Cardiac septum (tissue), 1 donor: ENCODE data around the gene F10. TPM values are rescaled to one million over a fixed set of nuclear protein-coding genes. Genes with fewer than 3 reads are reported as not detected.
"Not testable (repeated sequence)": the region's sequence is repeated elsewhere in the genome, so short reads cannot be mapped to it uniquely, and the experiment has no call there.

Source experiments
- DNase-seq: peaks from one replicate; pipeline ENCODE4 v3.0.0-alpha.2; 2020; ENCODE audit warnings: low spot score
- intact Hi-C: fragments of 100-400 bp; cut with DNase I; formaldehyde crosslinking; loops from one replicate; pipeline ENCODE4 v1.14.0; 2022
- long read RNA-seq: library from polyadenylated mRNA; unstranded; transcript quantifications from one replicate; pipeline ENCODE4 v2.0.0, GENCODE V29; 2021
- total RNA-seq: library from RNA; stranded (reverse); fragmentation: NEBNext Ultra II Directional; extraction: Animal tissue kit (Norgen Biotek cat#: 25700); gene quantifications from one replicate; pipeline ENCODE4 v1.2.1, GENCODE V29; 2021
- donor health status: DM: no; HTN: no; CAD: no.

F10 gene
- 13.7 TPM for total RNA-seq
- long read RNA-seq, transcript F10-202 (8 exons, 1,517 nt): major isoform, 18 of 42 reads
- long read RNA-seq, partial matches to known transcripts: 20 of 42 reads
- long read RNA-seq, other reads (novel, unspliced or antisense): 4 of 42 reads

DNA sequence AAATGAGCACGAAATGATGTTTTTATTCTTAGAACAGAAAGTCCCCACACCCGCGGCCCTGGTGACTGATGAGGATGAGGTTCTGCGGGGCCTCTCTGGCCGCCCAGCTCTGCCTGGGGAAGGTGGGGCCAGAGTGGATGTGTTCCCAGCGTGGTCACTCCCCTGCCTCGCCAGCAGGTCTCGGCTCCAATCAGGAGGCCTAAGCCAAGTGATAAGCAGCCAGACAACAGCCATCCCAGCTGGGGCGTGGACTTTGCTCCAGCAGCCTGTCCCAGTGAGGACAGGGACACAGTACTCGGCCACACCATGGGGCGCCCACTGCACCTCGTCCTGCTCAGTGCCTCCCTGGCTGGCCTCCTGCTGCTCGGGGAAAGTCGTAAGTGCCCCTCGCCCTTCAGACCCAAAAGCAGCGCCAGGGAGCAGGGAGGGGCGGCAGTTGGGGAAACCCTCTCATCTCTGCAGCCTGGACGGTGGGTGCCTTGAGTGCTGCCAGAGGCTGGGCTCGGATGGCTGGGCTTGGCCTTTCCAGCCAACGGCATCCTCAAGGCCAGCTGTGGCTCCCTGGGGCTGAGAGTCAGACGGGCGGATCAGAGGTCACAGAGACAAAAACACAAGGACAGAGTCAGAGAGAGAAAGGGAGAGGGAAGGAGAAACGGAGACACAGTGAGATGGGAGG, at the start of gene F10:
Gene F10, plus strand, starts transcription at position 250 of the 676 bp plus-strand sequence. Its CDS starts 57 bp downstream, at position 307.
- DNase-seq: peak; percentile 81
- intact Hi-C loops: no loop called here

DNA sequence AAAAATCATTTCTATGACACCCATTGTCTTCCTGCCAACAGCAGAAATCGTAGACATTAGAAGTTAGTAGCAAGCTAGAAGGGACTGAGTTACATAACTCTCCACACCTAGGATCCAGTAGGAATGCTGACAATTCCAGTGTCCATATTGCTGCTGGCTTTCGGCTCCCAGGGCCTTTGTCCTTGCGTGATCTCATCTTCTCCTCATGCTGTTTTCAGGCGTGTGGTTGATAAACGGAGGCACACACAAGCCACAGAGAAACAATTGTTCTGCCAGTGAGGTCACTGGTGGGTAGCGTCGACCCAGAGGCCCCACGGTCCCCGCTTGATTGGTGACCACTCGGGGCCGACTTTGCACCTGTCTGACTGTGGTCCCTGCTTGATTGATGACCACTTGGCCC, 48.7 kb upstream of the F10 start:
- intact Hi-C loops: no loop called here
- no peak for DNase-seq

GRCh38 chr13:113074401-113074800, 48.2 kb upstream of the F10 start:
- intact Hi-C loops: no loop called here
- DNase-seq: no peak

DNA sequence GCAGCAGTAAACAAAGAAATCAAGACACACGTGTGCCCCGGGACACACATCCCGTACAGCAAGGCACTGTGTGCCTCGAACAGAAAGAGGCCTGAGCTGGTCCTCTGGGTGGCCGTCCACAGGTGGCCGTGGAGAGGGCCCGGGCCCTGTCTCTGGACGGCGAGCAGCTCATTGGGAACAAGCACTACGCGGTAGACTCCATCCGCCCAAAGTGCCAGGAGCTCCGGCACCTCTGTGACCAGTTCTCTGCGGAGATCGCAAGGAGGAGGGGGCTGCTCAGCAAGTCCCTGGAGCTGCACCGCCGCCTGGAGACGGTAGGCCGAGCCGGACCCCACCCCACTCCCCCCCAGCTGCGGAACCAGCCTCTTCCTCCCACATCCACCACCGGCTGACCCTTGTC, 47.7 kb upstream of the F10 start:
- DNase-seq: no peak
- intact Hi-C loops: no loop called here

DNA sequence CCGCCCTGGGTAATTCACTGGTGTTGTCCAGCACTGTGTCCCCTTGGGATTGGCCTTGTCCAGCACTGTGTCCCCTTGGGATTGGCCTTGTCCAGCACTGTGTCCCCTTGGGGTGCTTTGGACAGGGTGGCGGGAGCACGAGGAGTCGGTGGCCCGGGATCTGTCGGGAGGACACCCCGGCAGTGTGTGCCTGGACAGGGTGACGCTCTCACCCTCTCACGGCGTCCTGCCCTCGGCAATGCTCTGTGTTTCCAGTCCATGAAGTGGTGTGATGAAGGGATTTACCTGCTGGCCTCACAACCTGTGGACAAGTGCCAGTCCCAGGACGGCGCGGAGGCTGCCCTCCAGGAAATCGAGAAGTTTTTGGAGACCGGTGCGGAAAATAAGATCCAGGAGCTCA, 46.9 kb upstream of the F10 start:
- DNase-seq: no peak
- intact Hi-C loops: no loop called here

DNA sequence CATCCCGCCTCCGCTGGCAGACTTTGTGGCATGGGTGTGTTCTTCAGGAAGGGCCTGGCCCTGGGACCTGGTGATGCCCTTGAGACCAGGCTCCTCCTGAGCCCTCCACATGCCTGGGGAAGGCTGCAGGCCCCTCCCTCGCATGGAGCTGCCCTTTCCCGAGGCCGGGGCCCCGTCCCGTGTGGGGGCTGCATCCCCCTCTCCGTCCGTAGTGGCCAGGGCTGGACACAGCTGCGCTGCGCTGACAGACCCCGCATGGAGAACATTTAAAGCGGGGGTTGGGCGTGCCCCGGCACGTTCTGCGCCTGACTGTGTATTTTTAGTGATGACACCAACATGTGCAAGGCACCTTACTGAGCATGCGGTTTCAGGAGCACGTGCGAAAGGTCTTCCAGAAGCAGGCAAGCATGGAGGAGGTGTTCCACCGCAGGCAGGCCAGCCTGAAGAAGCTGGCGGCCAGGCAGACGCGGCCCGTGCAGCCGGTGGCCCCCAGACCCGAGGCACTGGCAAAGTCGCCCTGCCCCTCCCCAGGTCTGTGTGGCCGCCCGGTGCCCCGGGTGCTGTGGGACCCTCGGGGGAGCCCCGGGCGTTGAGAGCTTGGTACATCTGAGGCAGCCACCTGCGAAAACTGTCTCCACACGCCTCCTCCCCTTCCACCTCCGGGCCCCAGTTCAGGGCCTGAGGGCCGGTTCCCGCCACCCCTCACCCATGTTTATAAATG, 45.8 kb upstream of the F10 start:
- DNase-seq: no peak
- intact Hi-C loops: no loop called here

- intact Hi-C loops: no loop called here
- no peak for DNase-seq
These were observed 45.0 kb upstream of the F10 start for GRCh38 chr13:113077566-113077952.

DNA sequence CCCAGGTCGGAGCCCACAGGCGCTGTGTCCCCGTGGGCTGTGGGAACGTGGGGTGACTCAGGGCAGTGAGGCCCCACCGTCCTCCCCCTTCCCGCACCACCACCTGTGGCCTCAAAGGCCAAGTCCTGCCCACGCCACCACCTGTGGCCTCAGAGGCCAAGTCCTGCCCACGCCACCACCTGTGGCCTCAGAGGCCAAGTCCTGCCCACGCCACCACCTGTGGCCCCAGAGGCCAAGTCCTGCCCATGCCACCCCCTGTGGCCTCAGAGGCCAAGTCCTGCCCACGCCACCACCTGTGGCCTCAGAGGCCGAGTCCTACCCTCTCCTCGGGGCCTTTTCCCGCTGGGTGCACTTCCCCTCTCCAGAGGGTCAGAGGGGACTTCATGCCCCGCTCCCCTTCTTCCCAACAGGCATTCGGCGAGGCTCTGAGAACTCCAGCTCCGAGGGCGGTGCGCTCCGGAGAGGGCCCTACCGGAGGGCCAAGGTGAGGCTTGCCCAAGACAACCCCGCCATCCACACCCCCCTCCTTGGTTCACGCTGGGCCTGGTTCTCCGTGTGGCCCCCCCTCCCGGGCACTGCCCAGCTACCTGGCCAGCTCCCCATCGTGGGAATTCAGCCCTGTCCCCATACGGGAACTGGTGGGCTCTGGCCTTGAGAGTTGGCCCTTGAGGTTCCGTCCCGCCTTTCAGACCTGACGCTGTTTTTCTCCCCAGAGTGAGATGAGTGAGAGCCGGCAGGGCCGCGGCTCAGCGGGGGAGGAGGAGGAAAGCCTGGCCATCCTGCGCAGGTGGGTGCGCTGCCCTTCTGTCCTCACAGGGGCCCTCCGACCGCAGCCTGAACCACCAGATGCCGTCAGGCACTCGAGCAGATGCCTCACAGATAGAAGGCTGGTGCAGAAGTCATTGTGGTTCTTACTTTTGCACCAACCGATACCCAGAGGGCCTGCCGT, 44.4 kb upstream of the F10 start:
- DNase-seq: no peak
- intact Hi-C loops: no loop called here

GRCh38 chr13:113078902-113079780, 43.5 kb upstream of the F10 start:
- no peak for DNase-seq
- intact Hi-C loops: no loop called here

DNA sequence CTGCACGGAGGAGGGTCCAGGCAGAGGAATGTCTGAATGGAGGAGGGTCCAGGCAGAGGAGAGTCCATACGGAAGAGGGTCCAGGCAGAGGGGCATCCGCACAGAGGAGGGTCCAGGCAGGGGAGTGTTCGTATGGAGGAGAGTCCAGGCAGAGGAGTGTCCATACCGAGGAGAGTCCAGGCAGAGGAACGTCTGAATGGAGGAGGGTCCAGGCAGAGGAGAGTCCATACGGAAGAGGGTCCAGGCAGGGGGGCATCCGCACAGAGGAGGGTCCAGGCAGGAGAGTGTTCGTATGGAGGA, 42.9 kb upstream of the F10 start:
- not testable (repeated sequence) for DNase-seq

GRCh38 chr13:113080361-113080831, 42.2 kb upstream of the F10 start:
- intact Hi-C loops: no loop called here
- no peak for DNase-seq

More for the DNA sequence above, 42.9 kb upstream of the F10 start:
- intact Hi-C loops: not testable (repeated sequence)

- intact Hi-C loops: no loop called here
- no peak for DNase-seq
These were observed 41.6 kb upstream of the F10 start for GRCh38 chr13:113080901-113081521.

DNA sequence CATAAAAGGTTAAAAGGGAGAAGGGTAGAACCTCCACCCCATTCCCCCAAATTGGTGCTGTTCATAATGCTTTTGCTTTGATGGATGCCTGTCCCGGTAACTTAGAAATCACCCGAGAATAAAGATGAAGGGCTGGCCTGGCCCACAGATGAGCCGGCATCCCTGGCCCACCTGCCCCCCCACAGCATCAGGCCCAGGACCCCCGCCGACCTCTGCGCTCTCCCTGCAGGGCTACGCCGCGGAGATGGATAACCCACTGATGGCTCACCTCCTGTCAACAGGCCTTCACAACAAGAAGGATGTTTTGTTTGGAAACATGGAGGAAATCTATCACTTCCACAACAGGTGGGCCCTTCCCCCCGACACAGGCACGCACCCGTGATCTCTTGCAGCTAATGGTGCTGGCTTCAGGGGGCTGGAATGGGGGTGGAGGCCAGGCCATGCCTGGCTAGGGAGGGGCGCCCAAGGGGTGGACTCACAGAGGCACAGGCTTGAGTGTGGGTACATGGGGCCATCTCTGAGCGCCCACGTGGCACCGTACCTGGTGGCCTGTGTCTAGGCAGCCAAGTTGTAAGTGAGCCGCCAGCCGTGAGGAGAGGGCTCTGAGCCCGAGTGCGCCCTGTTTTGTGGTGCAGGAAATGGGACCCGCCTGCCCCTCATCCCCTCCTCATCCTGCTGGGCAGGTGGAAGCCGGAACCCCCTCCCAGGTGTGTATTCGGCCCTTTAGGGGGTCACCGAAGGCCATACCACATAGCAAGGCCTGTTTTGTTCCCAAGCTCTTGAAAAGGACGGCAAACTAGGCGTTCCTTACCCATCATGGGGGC, 40.2 kb upstream of the F10 start:
- DNase-seq: no peak
- intact Hi-C loops: no loop called here

GRCh38 chr13:113083022-113083373, 39.6 kb upstream of the F10 start:
- DNase-seq: no peak
- intact Hi-C loops: no loop called here

GRCh38 chr13:113083402-113084061, 39.1 kb upstream of the F10 start:
- intact Hi-C loops: no loop called here

DNA sequence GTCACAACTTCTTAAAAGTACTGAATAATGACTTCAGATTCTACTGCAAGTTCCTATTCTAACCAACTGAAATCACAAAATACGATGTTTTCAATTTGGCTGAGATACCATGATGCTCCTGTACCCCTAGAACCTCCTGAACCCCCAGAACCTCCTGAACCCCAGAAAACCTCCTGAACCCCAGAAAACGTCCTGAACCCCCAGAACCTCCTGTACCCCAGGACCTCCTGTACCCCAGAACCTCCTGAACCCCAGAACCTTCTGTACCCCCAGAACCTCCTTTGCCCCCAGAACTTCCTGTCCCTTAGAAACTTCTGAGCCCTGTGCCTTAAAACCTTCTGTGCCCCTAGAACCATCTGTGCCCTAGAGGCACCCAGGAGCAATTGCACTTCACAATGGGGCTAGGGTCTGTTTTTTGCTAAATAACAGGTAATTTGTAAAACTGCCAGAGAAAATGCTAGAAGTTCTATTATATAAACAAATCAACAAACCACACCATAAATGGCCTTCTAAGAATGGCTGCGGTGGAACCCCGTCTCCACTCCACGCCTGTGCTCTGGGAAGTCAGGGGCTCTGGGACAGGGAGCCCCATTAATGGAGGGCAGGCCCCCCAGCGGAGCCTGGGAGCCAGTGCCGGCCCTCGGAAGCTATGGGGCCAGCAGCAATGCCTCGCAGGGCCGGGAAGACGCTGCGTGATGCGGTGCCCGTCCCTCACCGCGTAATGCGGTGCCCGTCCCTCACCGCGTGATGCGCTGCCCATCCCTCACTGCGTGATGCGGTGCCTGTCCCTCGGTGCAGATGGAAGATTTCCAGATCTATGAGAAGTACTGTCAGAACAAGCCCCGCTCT, 38.3 kb upstream of the F10 start:
- intact Hi-C loops: no loop called here
- no peak for DNase-seq

More at GRCh38 chr13:113083402-113084061, 39.1 kb upstream of the F10 start:
- DNase-seq: no peak
